HG03135 (cell line): ENCODE data around the gene DNAH11.
"Not testable (repeated sequence)": the region's sequence is repeated elsewhere in the genome, so short reads cannot be mapped to it uniquely, and the experiment has no call there.

Experiments
- ATAC-seq: cut with Tn5 transposase; IDR thresholded peaks from one replicate; pipeline ENCODE4 v1.9.1; 2021; ENCODE audit warnings: mild to moderate bottlenecking, moderate library complexity; ENCODE audit not compliant: unreplicated experiment

DNAH11 gene

DNA sequence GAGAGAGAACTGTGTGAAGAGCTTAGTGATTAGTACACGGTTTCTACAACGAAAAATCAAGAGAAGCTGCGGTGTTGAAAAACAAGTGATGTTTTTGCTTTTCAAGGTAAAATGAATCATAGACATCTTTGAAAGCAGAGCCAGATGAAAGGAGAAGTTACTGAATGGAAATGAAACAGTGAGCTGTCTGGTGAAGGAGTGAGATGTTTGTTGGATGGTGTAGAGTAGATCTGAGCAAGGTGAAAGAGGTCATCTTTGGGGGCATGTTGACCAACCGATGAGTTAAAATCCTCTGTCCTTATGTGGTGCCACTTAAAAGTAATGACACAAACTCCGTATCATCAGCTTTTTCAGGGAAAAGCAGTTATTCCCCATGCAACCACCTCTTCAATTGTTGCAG, 225.4 kb downstream of the DNAH11 start:
- no peak for ATAC-seq

- ATAC-seq, result no peak
Measured at GRCh38 chr7:21771266-21771665, 228.4 kb downstream of the DNAH11 start.

DNA sequence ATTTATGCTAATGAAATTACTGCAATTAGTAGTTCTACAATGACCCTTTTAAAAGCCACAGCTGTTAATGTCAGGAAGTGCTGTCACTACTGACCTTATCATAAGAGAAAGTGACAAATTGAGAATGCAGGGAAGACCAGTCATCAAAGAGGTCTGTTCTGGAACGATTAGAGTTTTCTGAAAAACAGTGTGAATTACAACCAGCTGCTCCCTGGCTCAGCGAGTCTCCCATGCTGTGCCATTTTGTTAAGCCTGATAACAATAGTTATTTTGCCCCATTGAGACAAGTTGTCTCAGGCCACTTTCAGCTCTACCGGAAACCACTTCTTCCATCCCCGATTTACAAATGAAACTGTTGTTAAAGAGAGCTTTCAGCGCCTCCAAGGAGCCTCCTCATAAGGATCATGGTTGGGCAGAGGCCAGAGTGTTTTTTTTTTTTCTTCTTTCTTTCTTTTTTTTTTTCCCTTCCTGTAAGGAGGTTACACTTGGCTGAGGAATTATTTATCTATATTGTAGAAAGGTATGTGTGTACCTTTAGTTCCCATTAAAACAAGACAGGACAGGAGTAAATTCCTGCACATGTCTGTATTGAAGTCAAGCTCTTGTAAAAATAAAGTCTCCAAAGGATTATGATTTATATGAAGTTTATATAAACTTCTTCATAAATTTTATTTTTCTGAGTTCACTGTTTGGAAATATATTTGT, 229.2 kb downstream of the DNAH11 start:
- no peak for ATAC-seq

DNA sequence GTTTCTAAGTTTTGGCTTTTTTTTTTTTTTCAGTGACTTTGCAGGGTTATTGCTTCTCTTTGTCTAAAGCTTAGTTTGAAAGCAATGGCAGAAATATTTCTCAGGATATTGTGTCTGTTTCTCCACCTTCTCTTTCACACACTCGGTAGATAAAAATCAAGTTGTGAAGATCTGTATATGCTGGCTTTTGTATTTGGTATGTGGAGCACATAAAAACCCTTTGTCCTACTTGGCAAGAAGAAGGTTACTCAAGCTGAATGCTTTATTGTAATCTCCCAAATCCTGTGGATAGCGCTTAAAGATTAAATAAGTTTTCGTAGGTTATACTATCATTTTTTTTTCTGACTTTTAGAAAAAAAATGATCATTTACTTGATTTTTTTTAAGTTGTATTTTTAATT, 230.5 kb downstream of the DNAH11 start:
- no peak for ATAC-seq

DNA sequence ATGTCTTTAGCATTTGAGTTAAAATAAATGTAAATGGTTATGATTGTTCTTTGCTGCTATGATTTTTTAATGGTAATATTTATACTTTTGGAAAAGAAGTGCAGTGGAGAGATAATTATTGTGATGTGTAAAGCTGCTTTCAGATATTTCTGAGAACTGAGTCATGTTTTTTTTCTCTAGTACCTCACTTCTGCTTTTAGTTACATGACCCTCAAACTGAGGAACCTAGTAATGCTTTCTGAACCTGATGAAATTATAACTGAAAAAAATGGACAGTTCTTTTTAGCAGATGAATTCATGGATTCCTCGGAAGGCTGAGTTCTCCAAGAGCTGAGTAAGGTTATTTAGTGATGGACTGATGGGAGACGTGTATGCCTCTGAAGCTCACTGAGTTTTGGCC, 235.1 kb downstream of the DNAH11 start:
- ATAC-seq, result no peak

- ATAC-seq, result no peak
Measured at GRCh38 chr7:21778953-21779352, 236.1 kb downstream of the DNAH11 start.

DNA sequence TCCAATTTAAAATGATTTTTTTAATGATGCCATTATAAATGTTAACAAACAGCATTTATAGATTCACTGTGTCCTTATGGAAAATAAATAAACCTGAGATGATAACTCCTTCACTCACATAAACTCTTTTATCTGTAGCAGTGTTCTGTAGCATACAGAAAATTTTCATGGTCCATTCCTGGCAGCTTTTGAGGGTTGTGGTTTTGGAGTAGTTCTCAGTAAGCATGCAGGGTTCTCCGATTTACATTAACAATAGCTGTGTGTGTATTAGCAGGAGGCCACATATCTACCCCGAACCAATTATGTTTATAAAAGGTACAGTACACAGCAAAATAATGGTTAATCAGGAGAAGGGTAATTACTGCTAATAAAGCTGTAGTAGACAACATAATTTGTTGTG, 240.2 kb downstream of the DNAH11 start:
- no peak for ATAC-seq

- no peak for ATAC-seq
Measured at GRCh38 chr7:21784989-21785388, 242.2 kb downstream of the DNAH11 start.

DNA sequence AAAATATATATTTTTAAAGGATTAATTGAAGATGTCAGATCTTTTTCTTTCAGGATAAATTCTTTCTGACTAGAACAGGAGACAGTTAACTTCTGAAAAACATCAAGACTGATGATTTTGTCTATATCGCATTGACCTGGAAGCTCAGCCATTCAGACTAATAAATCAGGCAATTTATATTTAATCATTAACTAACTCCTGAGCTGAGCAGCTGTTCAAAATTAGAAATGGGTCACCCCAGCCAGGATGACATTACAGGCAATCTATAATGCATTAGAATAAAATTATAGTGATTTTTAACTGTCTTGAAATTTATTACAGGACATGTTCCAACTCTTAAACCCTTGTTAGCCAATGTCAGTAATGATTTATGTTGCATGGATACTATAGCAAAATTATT, 263.0 kb downstream of the DNAH11 start:
- ATAC-seq, result no peak

DNA sequence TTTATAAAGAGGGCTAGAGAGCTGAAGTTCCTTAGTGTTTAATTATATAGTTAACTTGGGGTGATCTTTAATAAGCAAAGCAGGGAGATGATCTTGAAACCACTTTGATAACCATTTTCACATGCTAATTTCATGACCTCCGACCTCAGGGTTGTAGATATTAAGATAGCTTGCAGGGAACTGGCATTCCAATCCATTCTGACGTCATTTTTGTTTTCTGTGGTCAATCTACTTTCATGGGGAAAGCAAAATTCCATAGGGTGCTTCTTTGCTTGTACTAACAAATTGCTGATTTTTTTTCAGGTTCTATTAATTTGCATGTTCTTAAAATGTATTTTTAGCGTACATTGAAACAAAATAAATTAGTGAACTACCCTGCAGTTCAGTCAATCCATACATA, 263.5 kb downstream of the DNAH11 start:
- ATAC-seq, result no peak

- no peak for ATAC-seq
Measured at GRCh38 chr7:21819048-21819447, 276.2 kb downstream of the DNAH11 start.

DNA sequence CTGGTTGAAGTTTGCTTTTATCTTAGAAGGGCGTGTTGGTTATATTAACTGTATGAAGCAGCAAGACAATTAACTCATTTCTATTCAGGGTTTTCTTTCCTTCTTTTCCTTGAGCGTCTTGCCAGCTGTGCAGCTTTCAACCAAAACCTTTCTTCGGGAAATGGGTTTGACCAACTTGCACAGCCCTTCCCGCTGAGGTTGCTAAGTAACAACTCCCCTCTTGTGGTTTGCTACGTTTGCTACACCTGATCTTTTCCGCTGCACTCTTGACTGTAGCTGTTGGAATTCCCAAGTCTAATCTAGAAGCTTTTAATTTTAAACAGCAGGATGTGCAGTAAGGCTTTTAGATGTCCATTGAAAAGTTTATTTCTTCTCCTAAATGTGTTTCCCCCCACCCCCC, 286.0 kb downstream of the DNAH11 start:
- ATAC-seq, result no peak

DNA sequence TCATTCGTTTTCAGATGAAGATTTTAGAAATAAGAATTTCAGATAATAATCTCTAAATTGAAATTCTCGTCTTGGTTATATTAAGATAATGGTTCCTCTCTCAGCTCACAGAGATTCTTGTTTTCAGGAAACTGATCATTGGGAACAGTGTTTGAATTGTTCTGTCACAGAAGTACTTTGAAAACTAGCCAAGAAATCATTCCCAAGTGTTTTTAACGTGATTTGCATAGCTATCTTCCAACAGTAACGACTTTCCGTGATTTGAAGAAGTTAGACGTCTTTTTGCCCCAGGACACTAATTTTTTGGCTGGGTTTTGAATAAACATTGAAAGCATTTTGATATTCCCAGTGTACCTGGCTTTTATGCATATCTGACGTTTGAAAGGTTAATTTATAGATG, 286.9 kb downstream of the DNAH11 start:
- no peak for ATAC-seq

- ATAC-seq, result no peak
Measured at GRCh38 chr7:21844742-21845141, 301.9 kb downstream of the DNAH11 start.

DNA sequence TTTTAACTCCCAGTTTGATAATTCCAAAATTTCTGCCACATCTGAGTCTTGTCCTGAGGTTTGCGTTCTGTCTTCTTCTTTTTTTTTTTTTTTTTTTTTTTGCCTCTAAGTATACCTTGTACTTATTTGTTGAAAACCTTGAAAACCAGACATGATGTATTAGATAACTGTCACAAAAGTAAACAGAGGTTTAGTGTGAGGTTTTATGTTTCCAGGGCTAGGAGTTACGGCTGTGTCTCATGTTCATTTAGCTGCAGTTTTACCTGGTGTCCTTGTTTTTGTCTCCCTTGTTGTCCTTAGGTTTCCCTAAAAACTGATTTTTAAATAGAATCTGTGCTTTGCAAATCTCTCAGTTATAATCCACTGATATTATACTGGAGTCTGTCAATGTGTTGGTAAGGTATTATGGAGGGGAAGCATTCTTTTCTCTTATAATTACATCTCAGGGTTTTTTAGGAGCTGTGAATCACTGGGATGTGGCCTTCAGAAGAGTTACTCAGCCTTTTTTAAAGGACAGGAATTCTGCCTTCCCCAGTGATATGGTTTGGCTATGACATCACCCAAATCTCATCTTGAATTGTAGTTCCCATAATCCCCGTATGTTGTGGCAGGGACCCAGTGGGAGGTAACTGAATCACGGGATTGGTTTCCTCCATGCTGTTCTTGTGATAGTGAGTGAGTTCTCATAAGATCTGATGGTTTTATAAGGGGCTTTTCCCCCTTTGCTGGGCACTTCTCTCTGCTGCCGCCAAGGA, 307.9 kb downstream of the DNAH11 start:
- ATAC-seq, result no peak

DNA sequence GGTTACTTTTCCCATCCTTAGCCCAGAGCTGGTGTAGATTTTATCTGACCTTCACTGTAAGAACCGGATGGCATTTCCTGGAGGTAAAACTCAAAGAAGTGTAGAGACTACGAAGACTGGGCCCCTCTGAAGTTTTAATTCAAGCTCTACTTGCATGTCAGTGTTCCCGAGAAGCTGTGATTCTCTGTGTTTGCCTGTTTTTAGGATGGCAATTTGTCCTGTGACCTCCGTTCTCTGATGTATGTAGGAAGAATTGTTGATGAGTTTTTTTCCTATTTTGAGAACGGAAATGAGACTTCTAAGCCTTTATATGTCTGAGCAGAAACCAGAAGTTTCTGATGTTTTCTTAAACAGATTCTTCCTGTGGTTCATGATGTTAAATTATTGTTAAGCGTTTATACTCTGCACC, 308.7 kb downstream of the DNAH11 start:
- no peak for ATAC-seq

GRCh38 chr7:21865631-21866204, 322.9 kb downstream of the DNAH11 start:
- not testable (repeated sequence) for ATAC-seq

- no peak for ATAC-seq
Measured at GRCh38 chr7:21866731-21867130, 323.9 kb downstream of the DNAH11 start.

DNA sequence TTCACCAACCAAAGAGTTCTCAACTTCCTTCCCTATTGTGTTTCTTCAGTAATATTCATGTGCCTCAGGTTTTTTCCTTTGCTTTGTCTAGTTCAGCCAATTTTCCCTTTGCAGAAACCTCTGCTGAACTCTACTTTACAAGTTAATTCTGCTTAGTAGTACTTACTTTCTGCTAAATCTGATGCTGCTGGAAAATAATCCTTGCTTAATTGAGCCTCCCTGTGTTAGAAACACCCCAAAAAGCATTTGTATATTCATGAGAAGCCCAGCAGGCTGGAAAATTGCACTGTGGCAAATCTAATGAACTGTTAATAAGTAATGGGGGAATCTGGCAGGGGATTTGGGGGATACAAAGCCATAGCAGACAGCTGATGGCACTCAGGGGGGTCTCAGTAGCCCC, 324.4 kb downstream of the DNAH11 start:
- no peak for ATAC-seq

GRCh38 chr7:21867816-21868575, 325.2 kb downstream of the DNAH11 start:
- ATAC-seq, result no peak

DNA sequence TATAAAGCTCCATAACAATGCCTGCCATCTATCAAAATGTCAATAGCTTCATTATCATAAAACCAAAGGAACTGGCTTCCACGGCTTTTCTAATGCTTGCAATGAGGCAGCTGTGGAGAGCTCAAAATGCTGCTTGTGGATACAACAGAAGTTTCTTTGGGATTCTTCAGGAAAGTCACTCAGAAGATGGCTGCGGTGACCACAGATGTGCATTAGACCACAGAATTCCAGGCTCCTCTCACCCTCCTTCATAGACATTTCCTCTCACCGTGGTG, 325.7 kb downstream of the DNAH11 start:
- ATAC-seq, result no peak
